GM18951 (cell line): ENCODE results near the gene HSPB2.

Experiments used
- POLR2A ChIP-seq: IDR thresholded peaks from 4 replicates; pipeline ENCODE4 v1.6.1; 2011; ENCODE audit warnings: mild to moderate bottlenecking; ENCODE audit not compliant: insufficient read length, insufficient read depth; ENCODE audit errors: extremely low read depth
- in situ Hi-C: fragments of 300-500 bp; cut with MboI; formaldehyde crosslinking; loops from one replicate; pipeline ENCODE4 v1.12.0; 2022; ENCODE audit warnings: low sequenced_read_pairs, mixed read lengths, inconsistent platforms; ENCODE audit not compliant: unreplicated experiment

Gene HSPB2

GRCh38 chr11:111936040-111936540 is 23.6 kb downstream of the HSPB2 start:
- in situ Hi-C loops = no loop called here

DNA sequence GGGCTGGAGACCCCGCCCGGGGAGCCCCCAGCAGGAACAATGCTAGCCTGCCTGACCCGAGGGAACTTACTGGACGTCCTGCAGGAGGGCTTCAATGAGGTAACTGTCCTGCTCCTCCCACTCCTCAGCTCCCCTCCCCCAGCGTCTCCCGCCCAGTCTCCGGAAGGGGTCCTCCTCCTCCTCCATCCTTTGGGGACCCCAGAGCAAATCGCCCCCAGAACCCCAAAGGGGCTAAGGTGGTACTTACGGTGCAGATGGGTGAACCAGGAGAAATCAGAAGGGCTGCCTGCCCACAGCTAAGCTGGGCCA is 24.9 kb downstream of the HSPB2 start:
- no peak for TF ChIP-seq POLR2A
- in situ Hi-C loops = no loop called here

More at GRCh38 chr11:111936040-111936540, 23.6 kb downstream of the HSPB2 start:
- TF ChIP-seq POLR2A = no peak

- no peak for TF ChIP-seq POLR2A
- in situ Hi-C loops = no loop called here
Measured at GRCh38 chr11:111937844-111938243, 25.3 kb downstream of the HSPB2 start.

GRCh38 chr11:111938687-111939160 is 26.2 kb downstream of the HSPB2 start:
- TF ChIP-seq POLR2A = no peak
- in situ Hi-C loops = no loop called here

DNA sequence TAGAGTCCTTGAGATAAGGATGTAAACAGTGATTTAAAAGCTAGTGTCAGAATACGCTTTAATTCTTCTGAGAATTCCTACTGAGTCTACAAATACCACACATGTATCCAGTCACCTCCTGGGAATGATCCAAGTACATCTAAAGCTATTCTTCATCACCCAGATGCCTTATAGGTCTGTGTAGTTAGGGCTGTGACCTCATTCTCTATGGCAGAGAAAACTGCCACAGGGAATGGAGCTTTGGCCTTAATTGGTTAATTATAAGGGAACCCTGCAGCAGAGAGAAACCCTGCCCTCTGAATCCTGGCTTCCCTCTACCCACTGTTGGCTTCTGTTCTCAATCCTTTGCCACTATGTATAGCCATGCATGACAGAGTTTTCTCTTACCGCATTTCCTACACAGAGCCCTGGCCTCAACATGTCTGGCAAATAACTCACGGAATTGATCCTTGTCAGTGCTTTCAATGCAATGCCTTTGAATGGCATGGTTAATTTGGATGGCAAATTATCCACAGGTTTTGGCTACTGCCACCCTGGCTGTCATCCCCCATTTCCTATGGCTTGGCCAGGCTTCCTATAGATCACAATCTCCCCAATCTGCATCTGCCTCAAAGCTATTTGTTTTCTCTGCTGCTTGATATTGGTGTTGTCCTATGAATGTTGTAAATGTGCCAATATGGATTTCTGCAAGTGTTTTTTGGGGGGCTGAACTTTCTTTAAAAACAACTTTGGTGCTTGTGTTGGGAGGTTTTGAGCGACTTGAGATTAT is 27.5 kb downstream of the HSPB2 start:
- no peak for TF ChIP-seq POLR2A
- in situ Hi-C loops = no loop called here

DNA sequence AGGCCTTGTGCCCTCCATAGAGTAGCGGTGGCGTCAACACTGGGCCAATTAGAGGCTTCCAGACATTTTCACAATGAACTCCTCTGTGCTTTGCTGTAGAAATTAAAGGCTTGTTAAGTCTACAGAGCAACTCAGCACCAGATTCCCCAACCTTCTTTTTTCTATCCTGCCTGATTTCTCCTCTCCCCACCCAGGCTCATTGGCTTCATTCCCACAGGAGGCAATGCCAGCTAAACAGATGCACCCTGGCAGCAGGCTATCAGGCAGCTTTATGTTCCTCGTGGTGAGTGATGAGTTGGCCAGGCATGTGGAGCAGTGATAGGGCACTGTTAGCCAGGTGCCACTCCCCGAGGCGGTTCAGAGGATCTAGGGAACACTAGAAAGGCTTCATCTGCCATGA is 29.4 kb downstream of the HSPB2 start:
- in situ Hi-C loops = no loop called here
- TF ChIP-seq POLR2A = no peak

DNA sequence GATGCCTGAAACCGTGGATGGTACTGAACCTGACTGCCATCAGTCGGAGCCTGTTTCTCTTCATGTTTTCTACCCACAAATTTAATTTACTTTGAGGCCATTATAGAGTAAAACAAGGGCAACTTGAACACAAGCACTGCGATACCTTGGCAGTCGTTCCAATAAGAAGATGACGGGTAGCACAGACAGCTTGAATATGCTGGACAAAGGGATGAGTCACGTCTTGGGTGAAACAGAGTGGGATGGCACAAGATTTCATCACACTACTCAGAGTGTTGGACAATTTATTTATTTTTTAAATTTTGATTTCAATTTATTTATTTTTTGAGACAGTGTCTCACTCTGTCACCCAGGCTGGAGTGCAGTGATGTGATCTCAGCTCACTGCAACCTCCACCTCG is 30.3 kb downstream of the HSPB2 start:
- no peak for TF ChIP-seq POLR2A
- in situ Hi-C loops = no loop called here

GRCh38 chr11:111944139-111944538 is 31.6 kb downstream of the HSPB2 start:
- no peak for TF ChIP-seq POLR2A
- in situ Hi-C loops = no loop called here

DNA sequence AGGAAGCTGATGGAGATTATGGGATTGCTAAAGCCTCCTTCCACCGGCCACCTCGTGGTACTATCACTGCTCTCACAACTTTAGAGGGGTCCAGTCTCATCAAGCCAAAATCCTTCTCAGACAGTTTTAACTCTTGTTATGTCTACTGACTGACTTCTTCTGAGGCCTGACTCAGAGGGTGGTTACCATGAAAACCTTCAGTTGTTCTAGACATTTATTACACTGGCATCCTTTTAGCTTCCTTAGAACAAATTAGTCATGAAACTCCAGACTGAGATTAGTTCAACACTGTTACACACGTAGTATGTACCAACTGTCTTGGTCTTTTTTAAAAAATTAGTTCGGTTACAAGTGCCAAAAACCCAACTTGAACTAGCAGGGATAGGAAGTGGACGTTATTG is 32.1 kb downstream of the HSPB2 start:
- no peak for TF ChIP-seq POLR2A
- in situ Hi-C loops = no loop called here

GRCh38 chr11:111945198-111945597 is 32.7 kb downstream of the HSPB2 start:
- in situ Hi-C loops = no loop called here
- TF ChIP-seq POLR2A = no peak

DNA sequence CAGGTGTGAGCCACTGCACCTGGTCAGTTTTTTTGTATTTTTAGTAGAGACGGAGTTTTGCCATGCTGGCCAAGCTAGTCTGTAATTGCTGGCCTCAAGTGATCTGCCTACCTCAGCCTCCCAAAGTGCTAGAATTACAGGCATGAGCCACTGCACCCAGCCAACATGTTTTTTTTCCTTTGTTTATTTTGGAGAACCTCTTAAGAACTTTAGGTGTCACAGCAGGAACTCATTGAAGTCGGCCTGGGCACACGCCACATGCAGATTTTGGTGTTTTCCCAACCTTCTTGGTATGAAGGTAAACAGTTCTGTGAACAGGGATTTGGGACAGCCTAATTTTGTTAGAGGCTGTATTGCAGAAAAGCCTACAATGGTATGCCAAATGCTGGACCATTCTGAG is 34.0 kb downstream of the HSPB2 start:
- in situ Hi-C loops = no loop called here
- TF ChIP-seq POLR2A = no peak

DNA sequence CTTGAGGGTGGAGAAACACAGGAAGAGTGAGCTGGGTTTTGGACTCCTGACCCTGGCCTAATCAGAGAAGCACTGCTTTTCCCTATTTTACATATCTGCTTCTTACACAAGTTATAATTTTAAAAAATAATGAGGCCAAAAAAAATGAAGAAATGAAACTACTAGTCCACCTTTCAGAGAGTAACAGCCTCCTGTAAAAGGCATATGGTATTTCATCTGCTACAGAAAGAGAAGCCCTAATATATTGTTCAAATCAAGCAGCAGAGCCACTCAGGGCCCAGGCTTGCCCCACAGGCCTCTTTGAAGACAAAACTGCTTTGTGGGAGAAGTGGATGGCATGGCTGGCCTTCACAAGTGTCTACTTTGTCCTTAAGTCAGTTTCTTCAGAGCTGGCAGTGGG is 34.6 kb downstream of the HSPB2 start:
- no peak for TF ChIP-seq POLR2A

DNA sequence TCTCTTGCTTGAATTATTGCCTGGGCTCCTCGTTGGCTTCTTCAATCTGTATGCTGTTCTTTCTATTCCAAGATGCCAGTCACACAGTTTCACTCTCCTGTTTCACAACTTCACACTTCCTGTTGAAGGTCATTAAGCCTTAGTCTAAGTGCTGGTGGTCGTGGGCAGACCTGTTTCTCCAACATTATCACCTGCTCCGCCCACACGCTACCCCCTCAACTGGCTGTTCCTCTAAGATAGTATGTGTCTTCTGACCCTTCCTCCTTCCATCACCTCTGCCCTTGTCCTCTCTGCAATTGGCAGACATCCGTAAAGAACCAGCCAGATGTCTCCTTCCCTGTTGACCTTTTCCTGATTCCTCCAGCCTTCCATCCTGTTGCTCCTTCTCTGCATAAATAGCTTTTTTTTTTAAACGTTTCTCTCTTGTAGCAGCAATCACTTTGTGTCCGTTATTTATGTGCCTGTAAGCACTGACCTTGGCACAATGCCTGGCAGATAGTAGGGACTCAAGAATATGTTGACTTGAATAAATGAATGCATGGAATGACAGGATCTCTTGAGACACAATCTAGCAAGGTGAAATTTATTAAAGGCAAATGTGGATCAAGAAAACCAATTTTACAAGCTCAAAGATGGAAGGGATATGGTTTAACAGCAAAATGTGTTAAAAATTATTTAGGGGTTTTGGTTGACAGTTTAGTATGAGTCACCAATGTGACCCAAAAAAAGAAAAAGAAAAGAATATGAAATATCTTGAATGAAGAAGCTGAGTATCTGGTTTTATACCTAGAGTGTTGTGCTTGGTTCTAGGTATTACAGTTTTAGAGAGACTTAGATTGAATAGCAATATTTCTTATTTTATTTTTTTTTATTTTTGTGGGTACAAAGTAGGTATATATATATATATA is 37.2 kb downstream of the HSPB2 start:
- in situ Hi-C loops = no loop called here
- TF ChIP-seq POLR2A = no peak

More for the DNA sequence above, 34.6 kb downstream of the HSPB2 start:
- in situ Hi-C loops = no loop called here
